Stromal cell of bone marrow (primary cell): Measurements from ENCODE around the gene CLUH.
"Not testable (repeated sequence)": the region's sequence is repeated elsewhere in the genome, so short reads cannot be mapped to it uniquely, and the experiment has no call there.

Experiments used
- DNase-seq: peaks from one replicate; pipeline ENCODE4 v3.0.0-alpha.2; 2012; ENCODE audit warnings: low read depth

Gene CLUH

GRCh38 chr17:2688351-2689342 lies 22.9 kb downstream of the CLUH start:
- no peak for DNase-seq

GRCh38 chr17:2687074-2687418 lies 24.5 kb downstream of the CLUH start:
- no peak for DNase-seq

GRCh38 chr17:2685696-2686095 lies 25.9 kb downstream of the CLUH start:
- DNase-seq: no peak

- DNase-seq: no peak
These were observed 27.0 kb downstream of the CLUH start for GRCh38 chr17:2684549-2684948.

GRCh38 chr17:2683912-2684311 lies 27.7 kb downstream of the CLUH start:
- no peak for DNase-seq

- DNase-seq: no peak
These were observed 29.2 kb downstream of the CLUH start for GRCh38 chr17:2682176-2682938.

- DNase-seq: no peak
These were observed 29.9 kb downstream of the CLUH start for GRCh38 chr17:2681650-2682049.

GRCh38 chr17:2680961-2681360 lies 30.6 kb downstream of the CLUH start:
- no peak for DNase-seq

GRCh38 chr17:2679247-2679646 lies 32.3 kb downstream of the CLUH start:
- DNase-seq: not testable (repeated sequence)

GRCh38 chr17:2672026-2672425 lies 39.5 kb downstream of the CLUH start:
- no peak for DNase-seq

- DNase-seq: not testable (repeated sequence)
These were observed 51.2 kb downstream of the CLUH start for GRCh38 chr17:2660410-2660809.

- DNase-seq: peak; percentile 31
These were observed 52.2 kb downstream of the CLUH start for GRCh38 chr17:2659337-2659736.

- DNase-seq: no peak
These were observed 55.3 kb downstream of the CLUH start for GRCh38 chr17:2656283-2656682.

- no peak for DNase-seq
These were observed 56.0 kb downstream of the CLUH start for GRCh38 chr17:2655546-2655945.

GRCh38 chr17:2652911-2653310 lies 58.7 kb downstream of the CLUH start:
- not testable (repeated sequence) for DNase-seq

- DNase-seq: no peak
These were observed 62.4 kb downstream of the CLUH start for GRCh38 chr17:2649191-2649590.

- DNase-seq: no peak
These were observed 63.6 kb downstream of the CLUH start for GRCh38 chr17:2647957-2648356.

GRCh38 chr17:2644971-2645370 lies 66.6 kb downstream of the CLUH start:
- no peak for DNase-seq
